Measurements from ENCODE around the gene BBS4.
"Not testable (repeated sequence)": the region's sequence is repeated elsewhere in the genome, so short reads cannot be mapped to it uniquely, and the experiment has no call there.

BBS4 gene

DNA sequence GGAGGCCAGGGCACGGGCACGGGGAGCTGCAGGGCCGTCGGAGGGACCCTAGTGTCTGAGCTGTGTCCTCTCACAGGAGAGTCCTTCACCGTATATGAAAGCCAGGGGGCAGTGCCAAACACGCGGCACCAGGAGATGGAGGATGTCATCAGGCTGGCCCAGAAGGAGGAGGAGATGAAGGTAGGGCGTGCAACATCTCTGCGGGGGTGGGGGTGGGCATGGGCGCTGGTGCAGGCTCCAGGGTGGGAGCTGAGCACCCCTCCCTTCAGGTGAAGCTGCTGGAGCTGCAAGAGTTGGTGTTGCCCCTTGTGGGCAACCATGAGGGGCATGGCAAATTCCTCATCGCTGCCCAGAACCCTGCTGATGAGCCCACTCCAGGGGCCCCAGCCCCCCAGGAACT lies 20.3 kb upstream of the BBS4 start:
- H3K4me3 ChIP-seq (ENCODE audit: insufficient read depth, low read depth, low read length); H3K4me1 ChIP-seq (ENCODE audit: control insufficient read depth, insufficient read depth, low read length); H3K27ac ChIP-seq (ENCODE audit: insufficient read depth, low read depth, low read length, poor library complexity, severe bottlenecking); H3K27me3 ChIP-seq (ENCODE audit: control insufficient read depth, insufficient read depth, low read length, poor library complexity, severe bottlenecking); H3K36me3 ChIP-seq (ENCODE audit: control insufficient read depth, insufficient read depth, low read length); H3K9me3 ChIP-seq (ENCODE audit: control insufficient read depth, low read length): not testable (repeated sequence)
- whole genome bisulfite sequencing, 2 experiments, result 86 to 93% methylated on average over 2 to 5 of the region's 11 CpGs

DNA sequence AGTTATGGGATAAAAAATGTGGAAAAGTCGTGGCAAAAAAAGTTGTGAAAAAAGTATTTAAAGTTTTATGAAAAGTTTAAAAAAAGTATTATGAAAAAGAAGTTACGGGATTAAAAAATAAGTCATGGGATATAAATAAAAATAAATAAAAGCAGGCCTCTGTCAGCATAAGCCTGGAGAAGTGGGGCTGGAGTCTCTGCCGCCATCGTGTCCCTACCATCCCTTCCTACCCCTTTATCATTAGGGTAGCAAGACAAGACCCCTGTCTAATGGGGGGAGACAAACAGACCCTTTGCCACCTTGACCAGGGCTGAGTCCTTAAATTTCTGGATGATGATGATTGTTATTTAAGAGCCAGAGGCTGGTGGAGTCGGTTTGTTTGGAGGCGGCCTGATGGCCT lies 16.2 kb upstream of the BBS4 start:
- H3K36me3 ChIP-seq (ENCODE audit: control insufficient read depth, insufficient read depth, low read length), result not testable (repeated sequence)
- WGBS, 2 experiments, result 93 to 94% methylated on average over 2 of the region's 6 CpGs

DNA sequence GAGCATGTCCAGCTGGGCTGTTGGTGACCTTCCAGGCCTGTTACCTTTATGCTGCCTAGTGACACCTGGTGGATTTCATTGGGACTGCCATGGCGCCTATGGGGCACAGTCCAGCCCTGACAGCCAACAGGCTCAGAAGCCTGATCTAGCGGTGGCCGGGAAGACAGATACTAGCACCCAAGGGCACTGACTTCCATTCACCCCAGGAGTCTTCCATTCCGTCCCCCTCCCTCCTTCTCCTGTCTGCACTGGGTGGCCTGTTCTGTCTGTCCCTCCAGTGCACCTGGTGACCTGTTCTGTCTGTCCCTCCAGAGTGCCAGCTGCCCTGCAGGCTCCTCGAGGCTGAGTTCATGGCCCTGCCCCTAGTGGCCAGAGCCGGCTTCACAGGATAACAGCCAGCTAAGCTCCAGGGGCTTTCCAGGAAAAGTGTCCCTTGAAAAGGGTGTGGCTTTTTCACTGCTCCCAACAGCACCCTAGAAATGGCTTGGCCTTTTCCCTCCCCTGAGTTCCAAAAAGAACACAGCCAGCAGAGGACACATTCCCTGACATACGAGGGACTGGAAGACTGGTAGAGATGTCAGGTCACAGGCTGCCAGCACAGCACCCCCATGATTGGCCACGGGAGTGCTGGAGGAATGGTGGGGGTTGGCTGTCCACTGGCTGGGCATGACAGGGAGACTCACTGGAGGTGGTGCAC lies 15.2 kb upstream of the BBS4 start:
- WGBS, 2 experiments, result 7 to 10% methylated on average over 8 of the region's 8 CpGs
- not testable (repeated sequence) for H3K9me3 ChIP-seq (ENCODE audit: control insufficient read depth, low read length); H3K27me3 ChIP-seq (ENCODE audit: control insufficient read depth, insufficient read depth, low read length, poor library complexity, severe bottlenecking); H3K27ac ChIP-seq (ENCODE audit: insufficient read depth, low read depth, low read length, poor library complexity, severe bottlenecking); H3K36me3 ChIP-seq (ENCODE audit: control insufficient read depth, insufficient read depth, low read length); H3K4me1 ChIP-seq (ENCODE audit: control insufficient read depth, insufficient read depth, low read length); H3K4me3 ChIP-seq (ENCODE audit: insufficient read depth, low read depth, low read length)

More for the DNA sequence above, 16.2 kb upstream of the BBS4 start:
- H3K4me1 ChIP-seq (ENCODE audit: control insufficient read depth, insufficient read depth, low read length); H3K4me3 ChIP-seq (ENCODE audit: insufficient read depth, low read depth, low read length); H3K27me3 ChIP-seq (ENCODE audit: control insufficient read depth, insufficient read depth, low read length, poor library complexity, severe bottlenecking); H3K9me3 ChIP-seq (ENCODE audit: control insufficient read depth, low read length); H3K27ac ChIP-seq (ENCODE audit: insufficient read depth, low read depth, low read length, poor library complexity, severe bottlenecking): not testable (repeated sequence)

DNA sequence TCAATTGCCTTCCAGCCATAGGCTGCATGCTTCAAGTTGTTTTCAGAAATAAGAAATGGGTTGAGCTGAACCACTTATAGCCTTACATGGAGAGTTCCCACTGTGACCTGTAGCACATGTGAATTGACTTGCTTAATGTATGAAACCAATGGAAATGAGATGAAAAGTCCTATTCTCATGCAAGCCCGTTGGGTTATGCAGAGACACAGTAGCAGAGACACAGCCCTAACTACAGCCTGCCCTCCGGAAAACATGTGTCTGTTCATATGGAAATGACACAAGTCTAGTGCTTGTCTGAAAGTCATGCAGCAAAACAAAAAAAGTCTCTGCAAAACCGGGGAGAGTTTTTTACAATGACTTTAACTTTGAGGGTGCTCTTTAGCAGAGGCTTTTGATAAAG lies 14.5 kb upstream of the BBS4 start:
- 13 to 20% methylated on average over 3 of the region's 3 CpGs for WGBS, 2 experiments
- Histone ChIP-seq H3K36me3 (ENCODE audit: control insufficient read depth, insufficient read depth, low read length) (no peaks in the 10 kb centered on the region), H3K4me3 (ENCODE audit: insufficient read depth, low read depth, low read length) (no peak overlapping the region), H3K27ac (ENCODE audit: insufficient read depth, low read depth, low read length, poor library complexity, severe bottlenecking) (no peak overlapping the region), H3K4me1 (ENCODE audit: control insufficient read depth, insufficient read depth, low read length) (no peaks in the 10 kb centered on the region), H3K27me3 (ENCODE audit: control insufficient read depth, insufficient read depth, low read length, poor library complexity, severe bottlenecking) (no peaks in the 10 kb centered on the region), H3K9me3 (ENCODE audit: control insufficient read depth, low read length) (no peaks in the 10 kb centered on the region)

DNA sequence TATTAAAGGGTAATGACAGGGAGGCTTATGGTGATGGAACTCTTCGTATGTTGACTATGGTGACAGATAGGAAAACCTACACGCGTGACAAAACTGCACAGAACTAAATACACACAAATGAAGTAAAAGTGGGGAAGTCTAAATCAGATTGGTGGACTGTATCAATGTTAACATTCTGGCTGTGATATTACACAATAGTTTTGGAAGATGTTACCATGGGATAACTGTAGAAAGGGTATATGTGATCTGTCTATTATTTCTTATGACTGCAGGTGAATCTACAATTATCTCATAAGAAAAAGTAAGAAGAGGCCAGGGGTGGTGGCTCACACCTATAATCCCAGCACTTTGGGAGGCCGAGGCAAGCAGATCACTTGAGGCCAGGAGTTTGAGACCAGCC lies 9.2 kb upstream of the BBS4 start:
- Histone ChIP-seq H3K36me3 (ENCODE audit: control insufficient read depth, insufficient read depth, low read length) (no peaks in the 10 kb centered on the region), H3K9me3 (ENCODE audit: control insufficient read depth, low read length) (no peaks in the 10 kb centered on the region), H3K4me3 (ENCODE audit: insufficient read depth, low read depth, low read length) (no peak overlapping the region), H3K27ac (ENCODE audit: insufficient read depth, low read depth, low read length, poor library complexity, severe bottlenecking) (no peak overlapping the region), H3K27me3 (ENCODE audit: control insufficient read depth, insufficient read depth, low read length, poor library complexity, severe bottlenecking) (no peaks in the 10 kb centered on the region), H3K4me1 (ENCODE audit: control insufficient read depth, insufficient read depth, low read length) (no peaks in the 10 kb centered on the region)
- WGBS, 2 experiments, result 92 to 96% methylated on average over 4 of the region's 4 CpGs

DNA sequence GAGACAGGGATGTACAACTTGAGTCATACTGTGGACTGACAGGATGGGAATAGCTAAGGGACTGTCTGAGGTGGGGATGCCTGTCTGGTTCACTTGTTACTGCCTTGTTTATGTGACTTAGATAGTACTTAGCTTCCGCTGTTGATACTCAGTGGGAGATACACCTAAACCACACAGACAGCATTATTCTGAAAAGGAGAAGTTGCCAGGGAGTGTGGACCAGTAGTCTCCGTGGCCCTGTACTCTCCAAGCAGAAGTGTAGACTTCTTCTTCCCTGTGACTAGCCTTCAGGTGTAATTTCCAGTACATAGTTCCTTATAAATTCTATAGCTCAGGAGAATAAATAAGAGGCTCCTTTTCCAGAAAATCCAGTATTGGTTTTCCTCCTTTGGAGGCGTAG lies 5.1 kb upstream of the BBS4 start:
- no peaks in the 10 kb centered on the region for H3K27me3 ChIP-seq (ENCODE audit: control insufficient read depth, insufficient read depth, low read length, poor library complexity, severe bottlenecking)
- H3K4me3 ChIP-seq (ENCODE audit: insufficient read depth, low read depth, low read length), result no peak overlapping the region
- H3K36me3 ChIP-seq (ENCODE audit: control insufficient read depth, insufficient read depth, low read length), result no peaks in the 10 kb centered on the region
- no peaks in the 10 kb centered on the region for H3K9me3 ChIP-seq (ENCODE audit: control insufficient read depth, low read length)
- H3K4me1 ChIP-seq (ENCODE audit: control insufficient read depth, insufficient read depth, low read length), result no peaks in the 10 kb centered on the region
- whole genome bisulfite sequencing, 2 experiments, result 58 to 63% methylated on average over 3 of the region's 3 CpGs
- no peak overlapping the region for H3K27ac ChIP-seq (ENCODE audit: insufficient read depth, low read depth, low read length, poor library complexity, severe bottlenecking)

DNA sequence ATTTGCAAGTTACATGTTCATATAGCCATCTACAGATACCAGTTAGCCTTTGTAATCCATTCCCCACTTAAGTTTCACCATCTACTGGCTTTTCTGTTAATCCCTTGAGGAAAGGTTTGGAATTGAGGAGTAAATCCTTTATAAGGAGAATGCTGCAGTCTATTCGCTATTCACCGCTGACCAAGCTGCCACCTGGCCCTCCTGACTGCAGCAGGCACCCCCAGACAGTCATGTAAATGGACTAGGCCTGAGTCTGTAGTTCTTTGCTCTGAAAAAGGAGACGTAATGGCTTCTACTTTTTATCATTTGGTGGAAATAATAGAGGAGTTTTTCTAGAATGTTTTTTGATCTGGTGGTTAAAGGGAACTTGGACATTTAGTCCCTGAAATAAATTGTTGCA lies 3.2 kb upstream of the BBS4 start:
- Histone ChIP-seq H3K4me3 (ENCODE audit: insufficient read depth, low read depth, low read length) (no peak overlapping the region), H3K4me1 (ENCODE audit: control insufficient read depth, insufficient read depth, low read length) (no peaks in the 10 kb centered on the region), H3K9me3 (ENCODE audit: control insufficient read depth, low read length) (no peaks in the 10 kb centered on the region), H3K36me3 (ENCODE audit: control insufficient read depth, insufficient read depth, low read length) (no peaks in the 10 kb centered on the region), H3K27me3 (ENCODE audit: control insufficient read depth, insufficient read depth, low read length, poor library complexity, severe bottlenecking) (no peaks in the 10 kb centered on the region), H3K27ac (ENCODE audit: insufficient read depth, low read depth, low read length, poor library complexity, severe bottlenecking) (no peak overlapping the region)
- WGBS, 2 experiments, result 82 to 84% methylated on average over 3 of the region's 3 CpGs

DNA sequence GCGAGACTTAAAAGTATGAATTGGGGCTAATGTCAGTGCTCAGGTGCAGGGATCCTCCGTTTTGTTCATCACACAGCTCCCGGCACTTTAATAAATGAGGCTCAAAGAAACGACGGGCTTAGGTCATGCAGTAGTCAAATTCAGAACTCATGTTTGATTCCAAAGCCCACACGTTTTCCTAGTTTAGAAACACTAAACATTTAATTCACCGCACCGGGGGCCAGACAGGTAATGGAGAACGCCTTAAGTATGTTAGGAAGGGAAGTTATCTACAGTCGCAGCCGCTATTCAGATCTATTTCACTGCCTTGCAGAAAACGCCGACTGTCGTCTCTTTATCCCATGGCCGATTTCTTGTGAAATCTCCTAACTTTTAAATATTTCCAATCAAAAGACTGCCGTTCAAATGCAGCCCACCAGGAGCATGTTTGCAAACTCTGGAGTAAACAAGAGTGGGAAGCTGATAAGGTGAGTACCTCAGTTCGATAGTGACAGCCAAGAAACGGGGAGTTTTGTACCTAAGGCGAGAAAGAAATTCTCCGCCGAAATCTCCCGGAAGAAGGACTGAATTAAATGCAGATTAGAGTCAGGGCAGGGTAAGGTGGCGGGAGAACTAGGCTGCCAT lies 594 bp upstream of the BBS4 start:
- peak overlapping the region; percentile 84 for H3K27ac ChIP-seq (ENCODE audit: insufficient read depth, low read depth, low read length, poor library complexity, severe bottlenecking)
- WGBS, 2 experiments, result 42 to 49% methylated on average over 23 of the region's 23 CpGs
- no peaks in the 10 kb centered on the region for H3K4me1 ChIP-seq (ENCODE audit: control insufficient read depth, insufficient read depth, low read length)
- no peaks in the 10 kb centered on the region for H3K9me3 ChIP-seq (ENCODE audit: control insufficient read depth, low read length)
- no peaks in the 10 kb centered on the region for H3K27me3 ChIP-seq (ENCODE audit: control insufficient read depth, insufficient read depth, low read length, poor library complexity, severe bottlenecking)
- peak overlapping the region; percentile 68 for H3K4me3 ChIP-seq (ENCODE audit: insufficient read depth, low read depth, low read length)
- no peaks in the 10 kb centered on the region for H3K36me3 ChIP-seq (ENCODE audit: control insufficient read depth, insufficient read depth, low read length)

DNA sequence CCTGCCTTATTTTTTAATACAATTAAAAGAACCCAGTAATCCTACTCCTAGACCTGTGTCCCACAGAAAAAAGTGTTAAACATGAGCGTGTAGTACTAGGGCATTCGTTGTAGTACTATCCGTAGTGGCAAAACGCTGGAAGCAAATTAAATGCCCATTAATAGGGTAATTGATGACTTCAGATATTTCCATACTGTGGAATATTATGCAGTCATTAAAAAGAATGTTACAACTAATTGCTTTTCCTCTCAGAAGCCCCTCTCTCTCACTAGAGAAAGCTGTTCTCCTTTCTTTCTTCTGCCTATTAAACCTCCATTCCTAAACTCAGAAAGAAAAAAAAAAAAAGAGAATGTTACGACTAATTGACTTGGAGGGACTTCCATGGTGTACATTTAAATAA lies 2.7 kb downstream of the BBS4 start:
- no peaks in the 10 kb centered on the region for H3K4me1 ChIP-seq (ENCODE audit: control insufficient read depth, insufficient read depth, low read length)
- no peak overlapping the region for H3K4me3 ChIP-seq (ENCODE audit: insufficient read depth, low read depth, low read length)
- H3K27me3 ChIP-seq (ENCODE audit: control insufficient read depth, insufficient read depth, low read length, poor library complexity, severe bottlenecking), result no peaks in the 10 kb centered on the region
- H3K9me3 ChIP-seq (ENCODE audit: control insufficient read depth, low read length), result no peaks in the 10 kb centered on the region
- H3K27ac ChIP-seq (ENCODE audit: insufficient read depth, low read depth, low read length, poor library complexity, severe bottlenecking), result no peak overlapping the region
- 89 to 94% methylated on average over 4 to 5 of the region's 5 CpGs for WGBS, 2 experiments
- no peaks in the 10 kb centered on the region for H3K36me3 ChIP-seq (ENCODE audit: control insufficient read depth, insufficient read depth, low read length)

DNA sequence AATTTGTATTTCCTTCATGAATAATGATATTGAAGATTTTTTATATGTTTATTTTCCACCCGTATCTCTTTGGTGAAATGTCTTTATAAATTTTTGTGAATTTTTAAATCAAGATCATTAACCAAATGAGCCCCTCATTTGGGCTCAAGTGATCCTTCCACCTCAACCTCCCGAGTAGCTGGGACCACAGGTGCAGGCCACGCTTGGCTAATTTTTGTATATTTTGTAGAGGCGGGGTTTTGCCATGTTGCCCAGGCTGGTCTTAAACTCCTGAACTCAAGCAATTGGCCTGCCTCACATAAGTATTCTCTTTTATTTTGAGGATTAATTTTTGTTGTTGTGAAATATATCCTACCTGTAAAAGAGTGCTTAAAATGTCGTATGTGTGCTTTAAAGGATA lies 4.9 kb downstream of the BBS4 start:
- 82 to 94% methylated on average over 4 to 5 of the region's 5 CpGs for WGBS, 2 experiments
- H3K27me3 ChIP-seq (ENCODE audit: control insufficient read depth, insufficient read depth, low read length, poor library complexity, severe bottlenecking), result no peaks in the 10 kb centered on the region
- no peaks in the 10 kb centered on the region for H3K36me3 ChIP-seq (ENCODE audit: control insufficient read depth, insufficient read depth, low read length)
- no peak overlapping the region for H3K4me3 ChIP-seq (ENCODE audit: insufficient read depth, low read depth, low read length)
- no peaks in the 10 kb centered on the region for H3K4me1 ChIP-seq (ENCODE audit: control insufficient read depth, insufficient read depth, low read length)
- no peaks in the 10 kb centered on the region for H3K9me3 ChIP-seq (ENCODE audit: control insufficient read depth, low read length)
- H3K27ac ChIP-seq (ENCODE audit: insufficient read depth, low read depth, low read length, poor library complexity, severe bottlenecking), result no peak overlapping the region
